K562 (cell line): ENCODE data around the gene PCP2. TPM values are rescaled to one million over a fixed set of nuclear protein-coding genes. Genes with fewer than 3 reads are reported as not detected.

Source experiments
- CBX1 ChIP-seq: sonication (generic); IDR thresholded peaks from 2 replicates; pipeline ENCODE4 v1.6.1; 2016; ENCODE audit warnings: antibody characterized with exemption, low read depth, mild to moderate bottlenecking
- CEBPB ChIP-seq: fragments of 450-650 bp; IDR thresholded peaks from 2 replicates; pipeline ENCODE4 v1.6.1; 2016; ENCODE audit warnings: missing genetic modification characterization, missing compliant biosample characterization
- CHD1 ChIP-seq: fragments of 200-600 bp; sonication (generic); IDR thresholded peaks from one replicate; pipeline ENCODE4 v1.6.1; 2012; ENCODE audit warnings: mild to moderate bottlenecking, moderate library complexity, low read length, inconsistent platforms
- CREB1 ChIP-seq, 2 experiments: sonication (generic) in 1 of 2; formaldehyde crosslinking in 1 of 2; IDR thresholded peaks; 2 replicates each; pipeline versions ENCODE4 v1.6.1 to v1.8.0; 2012 to 2022; ENCODE audit warnings: inconsistent platforms in 1 of 2, mild to moderate bottlenecking in 1 of 2, missing genetic modification reagents in 1 of 2, moderate library complexity in 1 of 2
- CTCF ChIP-seq, 3 experiments: IDR thresholded peaks in 2 of 3; conservative IDR thresholded peaks in 1 of 3; 2 replicates each; pipeline ENCODE4 v1.5.1; 2011 to 2012; ENCODE audit warnings: low read length in 3 of 3, mild to moderate bottlenecking in 3 of 3, control low read depth in 2 of 3, improper control_type of control experiment in 1 of 3, inconsistent platforms in 1 of 3, low read depth in 1 of 3, mixed read lengths in 1 of 3, moderate library complexity in 1 of 3; ENCODE audit not compliant: insufficient read depth in 2 of 3
- CTCFL ChIP-seq: IDR thresholded peaks from 2 replicates; pipeline ENCODE4 v1.6.1; 2011; ENCODE audit warnings: borderline replicate concordance, low read depth, mild to moderate bottlenecking, moderate library complexity, low read length; ENCODE audit not compliant: insufficient read depth, poor library complexity, severe bottlenecking
- GABPB1 ChIP-seq: sonication (generic); formaldehyde crosslinking; IDR thresholded peaks from 2 replicates; pipeline ENCODE4 v1.8.0; 2022; ENCODE audit warnings: mild to moderate bottlenecking, missing genetic modification reagents
- MBD1 ChIP-seq: fragments of 250-450 bp; sonication (Bioruptor Pico); IDR thresholded peaks from 2 replicates; pipeline ENCODE4 v1.8.0; 2022; ENCODE audit warnings: inconsistent platforms
- NCOR1 ChIP-seq: fragments of 450-650 bp; IDR thresholded peaks from 2 replicates; pipeline ENCODE4 v1.6.1; 2016; ENCODE audit warnings: mild to moderate bottlenecking, moderate library complexity
- PHF20 ChIP-seq: fragments of 450-650 bp; IDR thresholded peaks from 2 replicates; pipeline ENCODE4 v1.6.1; 2018; ENCODE audit not compliant: partially characterized antibody
- PML ChIP-seq: IDR thresholded peaks from 2 replicates; pipeline ENCODE4 v1.6.1; 2012; ENCODE audit warnings: low read length, inconsistent platforms
- VEZF1 ChIP-seq: fragments of 200-800 bp; sonication (Bioruptor generic); IDR thresholded peaks from 2 replicates; pipeline ENCODE4 v1.6.1; 2017; ENCODE audit warnings: missing genetic modification characterization, missing compliant biosample characterization
- XRCC5 ChIP-seq: fragments of 200-400 bp; formaldehyde crosslinking; IDR thresholded peaks from 2 replicates; pipeline ENCODE4 v1.6.1; 2017; ENCODE audit warnings: low read depth, mild to moderate bottlenecking, low read length
- ZBTB33 ChIP-seq: sonication (generic); formaldehyde crosslinking; IDR thresholded peaks from 2 replicates; pipeline ENCODE4 v1.8.1; 2023; ENCODE audit warnings: mild to moderate bottlenecking, missing genetic modification reagents
- ZFP36 ChIP-seq: fragments of 150-350 bp; IDR thresholded peaks from 2 replicates; pipeline ENCODE4 v1.6.1; 2018; ENCODE audit warnings: low read length, low read depth; ENCODE audit not compliant: partially characterized antibody
- ZNF232 ChIP-seq: sonication (generic); formaldehyde crosslinking; IDR thresholded peaks from 2 replicates; pipeline ENCODE4 v1.8.0; 2022; ENCODE audit warnings: mild to moderate bottlenecking, missing genetic modification reagents
- ZNF778 ChIP-seq: fragments of 450-650 bp; formaldehyde crosslinking; IDR thresholded peaks from 2 replicates; pipeline ENCODE4 v1.4.0; 2020; ENCODE audit warnings: mild to moderate bottlenecking, moderate library complexity
- polyA plus RNA-seq, 8 experiments: library from polyadenylated mRNA; depleted of rRNA in 4 of 8; stranded (reverse) in 5 of 8; unstranded in 3 of 8; fragments of >200 nt; fragmentation: Nextera tagmentation in 2 of 8; fragmentation: Illumina TruSeq in 1 of 8; extraction: Ambion mirVana in 2 of 8; extraction: Trizol in 1 of 8; gene quantifications; 2 replicates each; pipeline versions ENCODE4 v1.2.1 to v1.2.3, GENCODE V29; 2011 to 2014; ENCODE audit warnings: inconsistent platforms in 1 of 8, missing spikeins in 1 of 8
- total RNA-seq, 7 experiments: library from RNA; depleted of rRNA in 6 of 7; stranded (reverse); fragments of >200 nt in 6 of 7; fragmentation: Illumina TruSeq in 2 of 7; extraction: Trizol in 2 of 7; gene quantifications; 2 replicates each; pipeline versions ENCODE4 v1.2.1 to v1.2.3, GENCODE V29; 2011 to 2021; ENCODE audit warnings: low replicate concordance in 1 of 7

Gene PCP2
- total and polyA plus RNA-seq, 9 of the 15 experiments (the other 6 are each of a cell fraction or from before 2014, with no cell fraction given) = 0.17 to 1.3 (median 0.49) TPM; not detected in 3

- peak; percentile 56; the same call in 1 of the 2 replicates for TF ChIP-seq MBD1
- TF ChIP-seq CHD1 = no peak
- no peak for TF ChIP-seq PML
- TF ChIP-seq ZFP36 = no peak
- TF ChIP-seq GABPB1 = peak; percentile 40; the same call in 1 of the 2 replicates
- TF ChIP-seq ZBTB33 (CRISPR knock-in tag) = peak; percentile 100
- TF ChIP-seq XRCC5 = peak; percentile 46; the same call in 1 of the 2 replicates
- TF ChIP-seq ZNF778 = no peak
- no peak for TF ChIP-seq NCOR1
- TF ChIP-seq CTCF (IDR thresholded peaks at IDR 0.05 in 2 of 3, conservative IDR thresholded peaks at IDR 0.05 in 1 of 3; ENCODE audit: insufficient read depth in 2 of 3, low read depth in 1 of 3, low read length in 3 of 3) = peak; percentile 22 to 40 (median 35); a peak in 3 of 6 replicates
- TF ChIP-seq CTCFL = peak; percentile 92
- no peak for TF ChIP-seq CREB1 (IDR thresholded peaks at IDR 0.05)
- no peak for TF ChIP-seq CREB1 (CRISPR knock-in tag; IDR thresholded peaks at IDR 0.05)
- TF ChIP-seq CBX1 = peak; percentile 30; the same call in 1 of the 2 replicates
- no peak for TF ChIP-seq PHF20
- peak; percentile 94 for TF ChIP-seq CEBPB (tag)
- TF ChIP-seq ZNF232 (CRISPR knock-in tag) = no peak
- TF ChIP-seq VEZF1 = peak; percentile 45; the same call in 1 of the 2 replicates
These were observed 48.0 kb upstream of the PCP2 start (continued) for GRCh38 chr19:7681340-7682174.
